ENCODE data around the gene SLC5A10. TPM values are rescaled to one million over a fixed set of nuclear protein-coding genes. Genes with fewer than 3 reads are reported as not detected.

The SLC5A10 gene
- total and polyA plus RNA-seq, 2 donors = 0.05 to 0.52 TPM

- WGBS = 96% methylated on average over 9 of the region's 9 CpGs
- no peaks in the 10 kb centered on the region for H3K9me3 ChIP-seq (ENCODE audit: control insufficient read depth in 2 of 2, insufficient read depth in 1 of 2, low read length in 1 of 2)
- H3K27ac ChIP-seq (ENCODE audit: low read depth in 1 of 2, low read length in 1 of 2) = no peak overlapping the region
- no peak overlapping the region for H3K4me3 ChIP-seq (ENCODE audit: low read length in 2 of 2)
- no peak for DNase-seq (ENCODE audit: low read depth in 6 of 9, low spot score in 9 of 9)
- peaks cover 0 to 15% of the 10 kb centered on the region in 2 donors for H3K36me3 ChIP-seq (ENCODE audit: control insufficient read depth in 2 of 2, insufficient read depth in 2 of 2, low read length in 1 of 2)
- peaks cover 3 to 8% of the 10 kb centered on the region in 2 donors for H3K4me1 ChIP-seq (ENCODE audit: control insufficient read depth in 2 of 2, insufficient read depth in 2 of 2, low read length in 2 of 2)
- H3K27me3 ChIP-seq (ENCODE audit: control insufficient read depth in 2 of 2, insufficient read depth in 1 of 2, low read length in 1 of 2) = peaks cover 0 to 7% of the 10 kb centered on the region in 2 donors
Observed at GRCh38 chr17:18985475-18985874, 33.5 kb downstream of the SLC5A10 start.

- Histone ChIP-seq H3K4me3 (ENCODE audit: low read length in 2 of 2) (no peak overlapping the region), H3K27me3 (ENCODE audit: control insufficient read depth in 2 of 2, insufficient read depth in 1 of 2, low read length in 1 of 2) (peaks cover 0 to 7% of the 10 kb centered on the region in 2 donors), H3K27ac (ENCODE audit: low read depth in 1 of 2, low read length in 1 of 2) (no peak overlapping the region), H3K4me1 (ENCODE audit: control insufficient read depth in 2 of 2, insufficient read depth in 2 of 2, low read length in 2 of 2) (peaks cover 3 to 8% of the 10 kb centered on the region in 2 donors), H3K9me3 (ENCODE audit: control insufficient read depth in 2 of 2, insufficient read depth in 1 of 2, low read length in 1 of 2) (no peaks in the 10 kb centered on the region), H3K36me3 (ENCODE audit: control insufficient read depth in 2 of 2, insufficient read depth in 2 of 2, low read length in 1 of 2) (peaks cover 0 to 15% of the 10 kb centered on the region in 2 donors)
- 42% methylated on average over 21 of the region's 21 CpGs for WGBS
- no peak for DNase-seq (ENCODE audit: low read depth in 6 of 9, low spot score in 9 of 9)
Observed at GRCh38 chr17:18986541-18987229, 34.7 kb downstream of the SLC5A10 start.

GRCh38 chr17:18987230-18987610 lies 35.3 kb downstream of the SLC5A10 start:
- Histone ChIP-seq H3K4me3 (ENCODE audit: low read length in 2 of 2) (no peak overlapping the region), H3K27me3 (ENCODE audit: control insufficient read depth in 2 of 2, insufficient read depth in 1 of 2, low read length in 1 of 2) (peaks cover 0 to 7% of the 10 kb centered on the region in 2 donors), H3K27ac (ENCODE audit: low read depth in 1 of 2, low read length in 1 of 2) (no peak overlapping the region), H3K36me3 (ENCODE audit: control insufficient read depth in 2 of 2, insufficient read depth in 2 of 2, low read length in 1 of 2) (peaks cover 0 to 15% of the 10 kb centered on the region in 2 donors), H3K4me1 (ENCODE audit: control insufficient read depth in 2 of 2, insufficient read depth in 2 of 2, low read length in 2 of 2) (peaks cover 5 to 11% of the 10 kb centered on the region in 2 donors), H3K9me3 (ENCODE audit: control insufficient read depth in 2 of 2, insufficient read depth in 1 of 2, low read length in 1 of 2) (no peaks in the 10 kb centered on the region)
- 94% methylated on average over 9 of the region's 9 CpGs for WGBS
- DNase-seq (ENCODE audit: low read depth in 6 of 9, low spot score in 9 of 9) = no peak

GRCh38 chr17:18987862-18988545 lies 36.0 kb downstream of the SLC5A10 start:
- peaks cover 0 to 7% of the 10 kb centered on the region in 2 donors for H3K27me3 ChIP-seq (ENCODE audit: control insufficient read depth in 2 of 2, insufficient read depth in 1 of 2, low read length in 1 of 2)
- no peak for DNase-seq (ENCODE audit: low read depth in 6 of 9, low spot score in 9 of 9)
- no peak overlapping the region for H3K4me3 ChIP-seq (ENCODE audit: low read length in 2 of 2)
- H3K9me3 ChIP-seq (ENCODE audit: control insufficient read depth in 2 of 2, insufficient read depth in 1 of 2, low read length in 1 of 2) = no peaks in the 10 kb centered on the region
- peaks cover 0 to 15% of the 10 kb centered on the region in 2 donors for H3K36me3 ChIP-seq (ENCODE audit: control insufficient read depth in 2 of 2, insufficient read depth in 2 of 2, low read length in 1 of 2)
- H3K4me1 ChIP-seq (ENCODE audit: control insufficient read depth in 2 of 2, insufficient read depth in 2 of 2, low read length in 2 of 2) = peaks cover 13 to 19% of the 10 kb centered on the region in 2 donors
- 96% methylated on average over 14 of the region's 14 CpGs for WGBS
- no peak overlapping the region for H3K27ac ChIP-seq (ENCODE audit: low read depth in 1 of 2, low read length in 1 of 2)

GRCh38 chr17:18988546-18989173 lies 36.7 kb downstream of the SLC5A10 start:
- WGBS = 93% methylated on average over 9 of the region's 9 CpGs
- H3K9me3 ChIP-seq (ENCODE audit: control insufficient read depth in 2 of 2, insufficient read depth in 1 of 2, low read length in 1 of 2) = no peaks in the 10 kb centered on the region
- peaks cover 0 to 7% of the 10 kb centered on the region in 2 donors for H3K27me3 ChIP-seq (ENCODE audit: control insufficient read depth in 2 of 2, insufficient read depth in 1 of 2, low read length in 1 of 2)
- peaks cover 0 to 15% of the 10 kb centered on the region in 2 donors for H3K36me3 ChIP-seq (ENCODE audit: control insufficient read depth in 2 of 2, insufficient read depth in 2 of 2, low read length in 1 of 2)
- no peak overlapping the region for H3K4me3 ChIP-seq (ENCODE audit: low read length in 2 of 2)
- H3K27ac ChIP-seq (ENCODE audit: low read depth in 1 of 2, low read length in 1 of 2) = no peak overlapping the region
- H3K4me1 ChIP-seq (ENCODE audit: control insufficient read depth in 2 of 2, insufficient read depth in 2 of 2, low read length in 2 of 2) = peaks cover 19 to 26% of the 10 kb centered on the region in 2 donors
- DNase-seq (ENCODE audit: low read depth in 6 of 9, low spot score in 9 of 9) = no peak

- H3K4me1 ChIP-seq (ENCODE audit: control insufficient read depth in 2 of 2, insufficient read depth in 2 of 2, low read length in 2 of 2) = peaks cover 28 to 34% of the 10 kb centered on the region in 2 donors
- no peak for DNase-seq (ENCODE audit: low read depth in 6 of 9, low spot score in 9 of 9)
- H3K27ac ChIP-seq (ENCODE audit: low read depth in 1 of 2, low read length in 1 of 2) = no peak overlapping the region
- no peak overlapping the region for H3K4me3 ChIP-seq (ENCODE audit: low read length in 2 of 2)
- WGBS = 96% methylated on average over 6 of the region's 6 CpGs
- peaks cover 0 to 1% of the 10 kb centered on the region in 2 donors for H3K9me3 ChIP-seq (ENCODE audit: control insufficient read depth in 2 of 2, insufficient read depth in 1 of 2, low read length in 1 of 2)
- peaks cover 0 to 7% of the 10 kb centered on the region in 2 donors for H3K27me3 ChIP-seq (ENCODE audit: control insufficient read depth in 2 of 2, insufficient read depth in 1 of 2, low read length in 1 of 2)
- H3K36me3 ChIP-seq (ENCODE audit: control insufficient read depth in 2 of 2, insufficient read depth in 2 of 2, low read length in 1 of 2) = peaks cover 0 to 13% of the 10 kb centered on the region in 2 donors
Observed at GRCh38 chr17:18990331-18990730, 38.4 kb downstream of the SLC5A10 start.

GRCh38 chr17:18991531-18992315 lies 39.8 kb downstream of the SLC5A10 start:
- Histone ChIP-seq H3K36me3 (ENCODE audit: control insufficient read depth in 2 of 2, insufficient read depth in 2 of 2, low read length in 1 of 2) (peaks cover 0 to 14% of the 10 kb centered on the region in 2 donors), H3K9me3 (ENCODE audit: control insufficient read depth in 2 of 2, insufficient read depth in 1 of 2, low read length in 1 of 2) (peaks cover 0 to 9% of the 10 kb centered on the region in 2 donors), H3K4me1 (ENCODE audit: control insufficient read depth in 2 of 2, insufficient read depth in 2 of 2, low read length in 2 of 2) (peaks cover 28 to 31% of the 10 kb centered on the region in 2 donors), H3K27me3 (ENCODE audit: control insufficient read depth in 2 of 2, insufficient read depth in 1 of 2, low read length in 1 of 2) (peaks cover 0 to 4% of the 10 kb centered on the region in 2 donors), H3K27ac (ENCODE audit: low read depth in 1 of 2, low read length in 1 of 2) (no peak overlapping the region), H3K4me3 (ENCODE audit: low read length in 2 of 2) (no peak overlapping the region)
- WGBS = 97% methylated on average over 20 of the region's 20 CpGs
- no peak for DNase-seq (ENCODE audit: low read depth in 6 of 9, low spot score in 9 of 9)

GRCh38 chr17:18992454-18993130 lies 40.6 kb downstream of the SLC5A10 start:
- DNase-seq (ENCODE audit: low read depth in 6 of 9, low spot score in 9 of 9) = peak in 8 of 9 donors; percentile 27 to 84 (median 56)
- peaks cover 25% of the 10 kb centered on the region in 2 donors for H3K4me1 ChIP-seq (ENCODE audit: control insufficient read depth in 2 of 2, insufficient read depth in 2 of 2, low read length in 2 of 2)

More at GRCh38 chr17:18992454-18993130, 40.6 kb downstream of the SLC5A10 start:
- no peaks in the 10 kb centered on the region for H3K27me3 ChIP-seq (ENCODE audit: control insufficient read depth in 2 of 2, insufficient read depth in 1 of 2, low read length in 1 of 2)
- H3K9me3 ChIP-seq (ENCODE audit: control insufficient read depth in 2 of 2, insufficient read depth in 1 of 2, low read length in 1 of 2) = peaks cover 0 to 14% of the 10 kb centered on the region in 2 donors
- no peak overlapping the region for H3K27ac ChIP-seq (ENCODE audit: low read depth in 1 of 2, low read length in 1 of 2)
- no peak overlapping the region for H3K4me3 ChIP-seq (ENCODE audit: low read length in 2 of 2)
- H3K36me3 ChIP-seq (ENCODE audit: control insufficient read depth in 2 of 2, insufficient read depth in 2 of 2, low read length in 1 of 2) = peaks cover 0 to 10% of the 10 kb centered on the region in 2 donors
- WGBS = 26% methylated on average over 22 of the region's 22 CpGs
